GM19023 (cell line): ENCODE data around the gene INPP4A.

Experiments
- ATAC-seq: cut with Tn5 transposase; IDR thresholded peaks from one replicate; pipeline ENCODE4 v1.9.1; 2021; ENCODE audit warnings: mild to moderate bottlenecking, moderate library complexity; ENCODE audit not compliant: unreplicated experiment

INPP4A gene

DNA sequence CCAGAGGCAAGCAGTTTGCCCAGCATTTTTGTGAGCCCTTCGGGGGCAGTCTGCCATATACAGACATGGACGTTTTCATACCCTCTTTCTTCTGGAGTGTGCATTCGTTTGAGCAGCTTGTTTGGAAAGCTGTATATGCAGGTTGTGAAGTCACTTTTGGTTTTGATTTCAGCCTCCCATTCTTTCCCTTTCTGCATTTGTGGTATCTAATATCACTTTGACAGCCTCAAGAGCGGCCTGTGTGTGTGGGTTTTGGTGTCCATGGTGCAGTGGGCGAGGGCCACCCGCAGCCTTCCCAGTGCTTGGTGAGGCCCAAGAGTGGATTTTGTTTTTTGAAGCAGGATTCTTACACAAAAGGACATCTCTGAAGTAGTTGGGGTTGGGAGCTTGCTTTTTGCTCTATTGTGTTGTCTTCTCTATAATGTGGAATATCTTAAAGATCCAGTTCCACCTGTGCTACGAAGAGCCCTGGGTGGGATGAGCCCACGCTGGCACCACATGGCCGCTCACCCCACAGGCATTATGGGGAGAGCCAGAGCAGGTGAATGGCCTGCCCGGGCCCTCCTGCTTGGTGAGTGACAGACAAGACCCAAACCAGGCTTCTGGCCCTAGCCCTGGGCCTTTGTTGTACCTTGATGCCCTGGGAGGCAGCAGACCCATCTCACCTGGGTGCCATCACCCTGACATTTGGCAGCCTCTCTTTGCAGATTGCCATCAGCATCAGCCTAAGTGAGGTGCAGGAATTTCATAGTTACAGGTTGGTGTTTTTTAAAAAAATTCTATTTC is 29.5 kb downstream of the INPP4A start:
- no peak for ATAC-seq

DNA sequence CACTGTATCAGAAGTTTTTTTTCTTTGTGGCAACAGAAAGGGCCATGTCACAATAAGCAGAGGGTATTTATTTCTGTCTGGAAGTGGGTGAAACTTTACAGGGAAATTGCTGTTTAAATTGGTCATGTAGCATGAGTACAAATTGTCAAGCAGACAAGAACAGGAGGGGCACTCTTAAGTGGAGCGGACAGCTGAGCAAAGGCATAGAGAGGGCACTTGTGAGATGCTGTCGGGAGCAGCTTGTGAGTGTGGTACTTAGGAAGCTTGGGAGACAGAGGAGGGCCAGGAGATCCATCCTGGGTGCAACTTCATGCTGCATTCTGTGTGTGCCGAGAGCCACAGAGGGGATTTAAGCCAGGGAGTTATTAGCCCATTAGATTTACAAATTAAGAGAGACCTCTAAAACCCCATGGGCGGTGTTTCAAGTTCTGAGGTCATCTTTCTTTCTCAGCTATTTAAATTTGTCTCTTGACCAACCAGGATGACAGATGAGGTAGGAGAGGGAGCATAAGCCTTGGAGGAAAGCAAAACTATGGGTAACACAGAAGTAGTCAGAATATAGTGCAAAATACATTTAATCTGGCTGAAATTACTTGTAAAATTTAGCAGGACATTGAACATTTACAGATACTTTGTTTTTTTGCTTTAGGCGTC is 30.4 kb downstream of the INPP4A start:
- no peak for ATAC-seq

DNA sequence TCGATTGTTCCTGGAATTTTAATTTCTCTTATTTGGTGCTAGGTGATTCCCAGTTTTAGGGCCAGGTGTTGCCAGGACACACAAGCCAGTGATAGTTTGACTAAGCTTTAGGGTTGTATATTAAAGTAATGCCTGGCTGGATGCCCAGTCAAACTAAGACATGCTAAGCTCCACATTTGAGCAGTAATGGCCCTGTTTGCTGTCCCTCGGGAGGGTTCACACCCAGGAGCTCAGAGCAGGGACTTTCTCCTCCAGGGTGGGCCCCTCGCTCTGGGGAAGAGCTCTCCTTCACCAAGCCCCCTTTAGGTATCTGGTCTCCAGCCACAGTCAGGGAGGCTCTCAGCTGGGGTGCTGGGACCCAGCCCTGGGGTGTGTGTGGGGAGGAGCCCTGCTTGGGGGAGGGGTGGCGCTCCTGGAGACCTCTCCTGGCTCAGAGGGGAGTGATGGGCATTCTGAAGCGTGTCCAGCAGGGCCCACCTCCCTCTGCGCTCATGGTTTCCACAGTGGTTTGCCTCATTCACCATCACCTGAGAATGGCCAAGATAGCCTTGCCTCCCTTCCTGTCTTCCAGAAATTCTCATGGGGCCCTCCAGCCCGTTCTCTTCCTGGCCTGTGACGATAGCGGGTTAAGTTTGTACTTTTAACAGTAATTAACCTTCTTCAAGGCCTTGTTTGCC is 31.7 kb downstream of the INPP4A start:
- no peak for ATAC-seq

DNA sequence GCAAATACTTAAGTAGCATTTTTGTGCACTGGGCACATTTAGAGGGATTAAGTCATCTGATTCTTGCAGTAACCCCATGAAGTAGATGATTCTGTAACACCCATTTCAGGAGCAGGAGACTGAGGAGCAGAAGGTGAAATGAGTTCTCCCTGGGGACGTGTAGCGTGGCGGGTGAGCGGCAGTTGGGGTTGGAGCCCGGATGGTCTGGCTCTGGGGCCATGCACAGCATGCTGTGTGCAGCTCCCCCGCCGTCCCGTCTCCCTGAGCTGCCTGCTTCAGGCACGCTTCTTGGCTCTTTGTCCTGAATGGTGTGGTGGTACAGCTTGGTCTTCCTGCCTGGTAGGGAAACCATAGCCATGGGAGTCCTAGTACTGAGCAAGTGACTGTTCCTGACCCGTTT is 32.4 kb downstream of the INPP4A start:
- ATAC-seq, result no peak

DNA sequence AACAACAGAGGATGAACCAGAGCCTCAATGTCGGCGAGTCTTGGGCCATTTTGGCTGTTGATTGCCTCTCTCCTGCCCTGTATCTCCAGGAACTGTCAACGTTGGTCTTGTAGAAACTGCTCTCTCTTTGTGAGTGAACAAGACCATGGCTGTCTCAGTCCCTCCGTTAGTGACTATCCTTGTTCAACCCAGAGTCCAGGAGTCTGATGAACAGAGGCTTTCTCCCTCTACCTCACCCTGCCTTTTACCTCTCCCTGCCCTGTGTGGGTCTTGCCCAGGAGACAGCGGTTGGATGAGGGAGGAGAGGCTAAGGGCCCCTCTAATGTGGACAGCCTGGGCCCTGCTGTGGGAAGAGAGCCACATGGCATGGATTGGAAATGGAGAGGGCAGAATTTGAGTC is 32.8 kb downstream of the INPP4A start:
- ATAC-seq, result no peak

DNA sequence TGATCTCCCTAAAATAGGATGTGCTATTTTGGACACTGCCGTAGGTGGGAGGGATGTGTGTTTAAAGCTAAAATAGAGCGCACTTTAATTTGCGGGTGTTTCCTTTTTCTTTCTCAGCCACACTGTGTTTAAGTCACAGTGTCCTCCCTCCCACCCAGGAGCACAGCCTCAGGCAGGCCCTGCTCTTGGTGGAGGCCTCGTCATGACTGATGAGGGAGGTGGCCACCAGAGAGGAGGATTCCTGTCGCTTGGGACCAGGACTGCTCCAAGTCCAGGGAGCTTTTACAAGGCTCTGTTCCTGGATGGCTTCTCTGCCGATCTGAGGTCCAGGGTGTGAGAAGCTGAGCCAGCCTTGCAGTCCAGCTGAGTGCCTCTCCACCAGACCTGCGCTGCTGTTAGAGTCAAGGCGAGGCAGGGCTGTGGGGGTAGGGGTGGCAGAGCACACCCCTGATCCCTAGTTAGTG is 33.5 kb downstream of the INPP4A start:
- no peak for ATAC-seq

GRCh38 chr2:98478907-98479306 is 34.2 kb downstream of the INPP4A start:
- no peak for ATAC-seq

DNA sequence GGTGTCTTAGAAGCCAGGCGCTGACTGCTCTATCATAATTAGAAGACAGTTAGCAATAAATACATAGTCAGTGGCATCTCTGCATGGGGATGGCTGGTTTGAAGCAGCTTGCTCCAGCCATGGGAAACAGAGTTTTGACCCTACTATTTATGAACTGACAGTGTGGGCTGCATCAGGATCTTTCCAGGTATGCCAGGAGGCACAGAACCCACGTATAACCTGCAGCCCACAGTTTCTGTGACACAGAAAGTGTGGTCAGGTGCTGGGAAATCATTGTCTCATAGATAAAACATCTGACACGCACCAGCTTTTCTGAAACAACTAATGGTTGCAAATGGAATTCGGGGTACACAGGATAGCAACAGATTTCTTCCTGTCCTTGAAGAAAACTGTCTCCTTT is 34.7 kb downstream of the INPP4A start:
- ATAC-seq, result no peak

DNA sequence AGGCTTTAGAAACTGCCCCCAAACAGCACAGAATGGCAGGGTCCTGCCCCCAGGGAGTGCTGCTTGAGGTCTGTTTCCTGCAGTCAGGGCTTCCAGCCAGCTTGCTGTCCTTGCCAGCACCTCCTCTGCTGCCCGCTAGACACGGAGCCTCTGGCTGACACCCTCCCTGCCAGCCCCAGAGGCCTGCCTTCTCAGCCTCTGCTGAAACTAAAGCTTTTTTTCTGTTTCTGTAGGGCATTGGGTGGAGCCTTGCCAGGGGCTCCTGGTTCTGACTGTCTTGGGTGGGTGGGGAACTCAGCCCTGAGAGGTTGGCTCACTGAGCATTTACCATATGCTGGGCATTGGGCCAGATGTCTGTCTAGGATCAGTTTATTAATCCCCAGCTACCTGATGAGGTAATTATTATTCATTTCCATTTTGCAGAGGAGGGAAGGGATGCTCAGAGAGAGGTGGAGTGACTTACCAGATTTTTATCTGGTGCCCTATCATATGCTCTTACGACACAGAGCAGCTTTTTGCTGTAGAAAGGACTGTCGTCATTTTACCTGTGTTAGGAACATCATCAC is 35.4 kb downstream of the INPP4A start:
- ATAC-seq, result no peak

DNA sequence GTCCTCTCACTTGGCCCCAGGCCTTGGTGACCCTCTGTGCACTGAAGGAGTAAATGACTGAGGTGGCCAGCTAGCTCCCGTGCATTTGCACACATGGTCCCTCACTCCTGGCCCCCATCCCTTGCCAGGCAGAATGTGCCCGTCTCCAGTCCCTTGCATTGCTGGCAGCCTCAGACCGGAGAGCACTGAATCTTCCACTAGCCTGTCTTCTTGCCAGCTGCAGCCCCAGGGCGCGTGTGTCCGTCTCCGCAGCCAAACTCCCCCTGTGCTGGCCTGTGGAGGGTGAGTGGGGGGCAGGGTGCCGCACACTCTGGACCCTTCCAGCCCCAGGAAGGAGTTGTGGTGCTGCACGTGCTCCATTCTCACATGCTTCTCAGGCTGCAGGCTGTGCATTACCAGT is 35.9 kb downstream of the INPP4A start:
- no peak for ATAC-seq

DNA sequence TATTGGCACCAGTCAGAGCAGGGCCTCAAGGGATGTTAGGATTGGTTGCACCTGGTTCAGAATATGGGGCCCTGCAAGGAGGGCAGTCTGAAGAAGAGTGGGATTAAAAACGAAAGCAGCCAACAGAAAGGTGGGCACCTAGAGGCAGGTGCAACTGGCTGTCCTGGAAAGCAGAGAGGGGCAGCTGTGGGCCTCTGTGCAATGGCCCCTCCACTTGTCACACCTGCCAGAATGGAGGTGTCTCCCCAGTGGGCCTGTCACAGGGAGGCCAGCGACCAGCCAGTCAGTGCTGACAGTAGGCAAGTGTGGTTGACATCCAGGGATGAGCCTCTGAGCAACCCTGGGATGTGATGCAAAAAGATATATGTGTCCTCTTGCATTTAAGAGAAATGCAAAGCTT is 37.7 kb downstream of the INPP4A start:
- no peak for ATAC-seq

GRCh38 chr2:98483257-98483861 is 38.7 kb downstream of the INPP4A start:
- peak; percentile 72 for ATAC-seq

DNA sequence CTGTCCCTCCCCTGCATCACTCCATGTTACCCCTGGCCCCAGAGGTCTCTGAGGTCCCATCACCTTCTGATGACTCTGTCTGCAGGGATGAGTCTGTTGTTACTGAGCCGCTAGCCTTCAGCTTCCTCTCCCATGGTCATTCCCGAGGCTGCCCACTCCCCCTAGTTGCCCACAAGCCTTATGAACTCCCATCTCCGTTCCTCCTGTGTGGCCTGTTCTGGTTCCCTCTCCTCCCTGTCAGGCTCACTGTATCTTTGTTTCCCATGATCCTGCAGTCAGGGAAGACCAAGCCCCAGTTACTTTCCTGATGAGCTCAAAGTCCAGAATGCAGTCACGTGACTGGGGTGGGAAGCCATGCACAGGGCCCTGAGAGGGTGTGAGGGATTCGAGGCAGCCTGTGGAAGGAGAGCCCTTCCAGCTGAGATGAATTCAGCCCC is 39.5 kb downstream of the INPP4A start:
- ATAC-seq, result no peak

DNA sequence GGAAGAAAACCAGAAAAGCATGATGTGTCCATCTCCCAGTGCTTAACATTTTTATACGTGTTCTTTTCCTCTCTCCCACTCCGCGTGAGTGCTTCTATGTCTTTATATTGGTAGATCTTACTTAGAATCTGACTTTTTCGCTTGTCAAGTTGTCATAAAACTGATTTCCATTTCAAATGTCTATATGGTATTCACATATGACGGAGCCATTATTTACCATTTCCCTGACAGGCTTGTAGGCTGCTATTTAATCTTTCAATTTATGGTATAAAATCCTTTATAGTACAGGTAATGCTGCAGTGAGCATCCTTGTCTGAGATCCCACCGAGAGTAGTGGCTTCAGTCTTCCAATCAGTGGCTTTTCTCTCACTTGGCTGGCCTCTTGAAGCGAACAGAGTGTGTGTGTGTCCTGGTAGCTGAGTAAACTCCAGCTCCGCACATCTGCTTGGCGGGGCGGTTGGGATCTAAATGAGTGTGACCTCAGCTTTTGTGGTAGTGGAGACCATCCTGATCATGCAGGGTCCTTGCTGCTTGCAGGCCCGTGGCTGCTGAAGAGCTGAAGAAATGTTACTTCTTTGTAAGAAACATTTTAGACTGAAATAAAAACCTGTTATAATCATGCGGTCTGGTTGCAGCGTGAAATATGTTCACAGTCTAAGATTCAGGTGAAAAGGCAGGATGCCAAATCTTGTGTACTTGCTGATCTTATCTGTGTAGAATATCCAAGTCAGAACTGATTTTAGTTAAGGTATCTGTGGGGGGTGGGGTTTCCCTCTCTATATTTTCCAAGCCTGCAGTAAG is 40.2 kb downstream of the INPP4A start:
- ATAC-seq, result no peak

GRCh38 chr2:98485453-98485755 is 40.7 kb downstream of the INPP4A start:
- ATAC-seq, result no peak

GRCh38 chr2:98486374-98486981 is 41.8 kb downstream of the INPP4A start:
- ATAC-seq, result no peak

DNA sequence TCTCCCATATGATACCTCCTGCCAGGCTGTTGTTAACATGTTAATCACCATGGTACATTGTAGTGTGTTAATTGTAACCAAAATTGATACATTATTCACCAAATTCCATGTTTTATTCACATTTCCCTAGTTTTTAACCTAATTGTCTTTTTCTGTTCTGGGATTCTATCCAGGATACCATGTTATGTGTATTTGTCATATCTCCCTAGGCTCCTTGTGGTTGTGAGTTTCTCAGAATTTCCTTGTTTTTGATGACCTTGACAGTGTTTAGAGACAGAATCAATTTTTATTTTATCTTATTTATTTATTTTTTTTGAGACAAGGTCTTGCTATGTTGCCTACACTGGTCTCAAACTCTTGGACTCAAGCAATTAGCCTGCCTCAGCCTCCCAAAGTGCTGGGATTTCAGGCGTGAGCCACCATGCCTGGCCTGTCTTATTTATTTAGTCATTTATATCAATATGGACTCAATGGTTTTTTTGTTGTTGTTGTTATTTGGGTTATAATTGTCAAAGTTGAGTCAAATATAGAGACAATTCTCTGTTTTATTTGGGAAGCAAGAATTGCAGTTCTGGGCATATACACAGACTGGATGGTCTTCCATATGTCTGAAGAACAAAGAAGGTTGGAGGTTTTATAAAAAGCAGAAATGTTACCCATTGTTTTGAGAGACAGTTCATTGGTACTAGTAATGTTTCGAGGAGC is 42.6 kb downstream of the INPP4A start:
- no peak for ATAC-seq

DNA sequence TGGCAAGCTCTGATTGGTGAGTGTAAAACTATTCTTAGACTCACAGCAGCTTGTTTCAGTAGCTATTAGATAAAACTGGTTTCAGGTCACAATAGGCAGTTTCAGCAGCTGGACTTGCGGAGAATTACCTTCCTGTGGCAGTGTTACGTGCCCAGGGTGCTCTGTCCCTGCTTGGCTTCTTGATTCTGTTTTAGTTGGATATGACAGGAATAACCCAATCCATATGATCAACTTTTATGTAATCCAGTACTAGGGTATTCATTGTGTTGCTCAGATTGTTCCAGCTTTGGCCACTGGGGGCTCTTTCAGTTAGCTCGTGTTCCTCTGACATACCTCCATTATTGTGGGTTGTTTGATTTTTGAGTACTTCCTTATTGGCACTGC is 43.1 kb downstream of the INPP4A start:
- ATAC-seq, result peak; percentile 47

DNA sequence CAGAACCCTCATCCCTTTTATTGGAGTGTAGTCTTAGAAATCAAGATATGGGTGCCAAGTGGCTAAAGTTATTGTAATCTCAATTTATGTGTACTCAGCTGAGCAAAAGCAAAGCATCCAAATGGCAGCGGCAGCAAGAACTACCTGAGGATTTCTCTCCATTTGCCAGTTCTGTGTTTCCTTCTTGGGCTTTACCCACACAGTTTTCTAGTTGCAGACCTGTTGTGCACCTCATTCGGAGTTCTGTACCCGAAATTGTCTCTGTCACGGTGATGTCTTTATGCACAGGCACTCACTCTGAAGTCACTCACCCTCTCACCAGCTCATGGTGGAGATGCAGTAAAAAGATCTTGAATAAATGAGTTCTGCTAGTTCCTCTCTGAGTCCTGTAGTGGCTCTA is 43.6 kb downstream of the INPP4A start:
- ATAC-seq, result no peak

DNA sequence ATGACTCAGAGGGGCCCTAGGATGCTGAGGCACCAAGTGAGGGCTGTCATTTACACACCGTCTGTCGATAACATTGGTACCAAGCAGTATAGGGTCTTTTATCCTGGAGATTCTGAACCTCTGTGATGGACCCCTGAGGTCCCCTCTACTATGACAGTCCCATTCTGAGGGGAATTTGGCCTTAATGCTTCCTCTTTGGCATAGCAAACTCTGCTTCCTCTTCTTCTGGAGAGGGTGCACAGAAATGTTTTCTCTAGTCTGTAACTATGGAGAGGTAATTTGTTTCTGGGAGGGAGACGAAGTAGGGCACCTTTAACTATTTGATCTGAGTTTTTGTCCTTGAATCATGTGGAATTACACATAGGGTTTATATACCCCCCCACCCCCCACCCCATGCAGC is 44.8 kb downstream of the INPP4A start:
- no peak for ATAC-seq
